ENCODE measurements around the gene RPL9.

- TF ChIP-seq CTCF (IDR thresholded peaks at IDR 0.05; ENCODE audit: low read depth, low read length) = no peak
- TF ChIP-seq POLR2A (IDR thresholded peaks at IDR 0.05; ENCODE audit: extremely low read depth, insufficient read length) = peak; percentile 19
- TF ChIP-seq MYC (IDR thresholded peaks at IDR 0.05; ENCODE audit: low read depth, low read length) = no peak
- TF ChIP-seq MAX (IDR thresholded peaks at IDR 0.05; ENCODE audit: low read depth, low read length) = no peak
Observed at GRCh38 chr4:39451423-39452023, 7.2 kb downstream of the RPL9 start.
